ENCODE results near the gene MAPKBP1.
A peak's percentile ranks its signal among the peaks of the same experiment; 100 is the strongest.
"Not testable (repeated sequence)": the region's sequence is repeated elsewhere in the genome, so short reads cannot be mapped to it uniquely, and the experiment has no call there.

MAPKBP1 gene

DNA sequence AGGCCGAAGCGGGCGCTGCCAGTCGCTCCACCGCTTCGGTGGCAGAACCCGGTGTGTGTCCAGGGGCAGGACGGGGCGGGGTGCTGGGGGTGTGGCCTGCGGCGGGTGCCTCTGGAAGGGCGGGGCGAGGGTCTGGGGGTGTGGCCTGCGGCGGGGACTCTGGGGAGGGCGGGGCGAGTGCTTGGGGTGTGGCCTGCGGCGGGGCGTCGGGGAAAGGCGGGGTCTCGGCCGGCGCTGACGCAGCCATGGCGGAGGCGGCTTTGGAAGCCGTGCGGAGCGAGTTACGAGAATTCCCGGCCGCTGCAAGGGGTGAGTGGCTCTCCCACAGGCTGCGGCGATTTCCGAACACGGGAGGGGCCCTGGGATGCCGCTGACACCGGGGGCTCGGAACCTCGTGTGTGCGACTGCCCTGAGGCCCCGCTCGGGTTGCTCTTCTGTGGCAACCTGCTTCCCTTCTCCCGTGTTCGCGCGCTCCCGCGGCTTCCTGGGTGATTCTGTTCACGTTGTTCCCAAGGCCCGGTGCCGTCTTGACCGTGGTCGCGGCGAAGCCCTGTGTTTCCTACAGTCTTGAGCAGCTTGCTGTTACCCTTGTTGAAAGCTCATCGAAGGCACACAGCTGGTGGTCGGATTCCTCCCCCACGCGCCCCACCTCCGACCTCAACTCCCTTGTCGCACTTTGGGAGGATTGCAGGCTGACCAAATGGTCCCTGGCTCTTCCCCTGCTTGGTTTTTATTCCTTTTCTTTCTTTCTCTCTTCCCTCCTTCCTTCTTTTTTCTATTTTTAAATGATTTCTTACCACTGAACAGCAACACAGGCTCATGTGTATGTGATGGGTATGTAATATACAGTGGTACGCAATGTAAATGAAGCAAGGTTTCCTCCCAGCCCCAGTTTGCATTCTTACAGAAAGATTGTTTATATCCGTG lies 53.9 kb downstream of the MAPKBP1 start, which contains the start of gene JMJD7:
TSS of gene JMJD7 (plus strand) at position 213 of the 927 bp plus-strand sequence. CDS start at position 246, 33 bp downstream.
- peak; percentile 99 for DNase-seq (ENCODE audit: low spot score)
- CTCF ChIA-PET: no interaction called here
- H3K27ac ChIP-seq: peak within 1 kb of the TSS; percentile 88
- POLR2A ChIA-PET (ENCODE audit: low non-redundant PET): no interaction called here
- TF ChIP-seq, protein P1, sequence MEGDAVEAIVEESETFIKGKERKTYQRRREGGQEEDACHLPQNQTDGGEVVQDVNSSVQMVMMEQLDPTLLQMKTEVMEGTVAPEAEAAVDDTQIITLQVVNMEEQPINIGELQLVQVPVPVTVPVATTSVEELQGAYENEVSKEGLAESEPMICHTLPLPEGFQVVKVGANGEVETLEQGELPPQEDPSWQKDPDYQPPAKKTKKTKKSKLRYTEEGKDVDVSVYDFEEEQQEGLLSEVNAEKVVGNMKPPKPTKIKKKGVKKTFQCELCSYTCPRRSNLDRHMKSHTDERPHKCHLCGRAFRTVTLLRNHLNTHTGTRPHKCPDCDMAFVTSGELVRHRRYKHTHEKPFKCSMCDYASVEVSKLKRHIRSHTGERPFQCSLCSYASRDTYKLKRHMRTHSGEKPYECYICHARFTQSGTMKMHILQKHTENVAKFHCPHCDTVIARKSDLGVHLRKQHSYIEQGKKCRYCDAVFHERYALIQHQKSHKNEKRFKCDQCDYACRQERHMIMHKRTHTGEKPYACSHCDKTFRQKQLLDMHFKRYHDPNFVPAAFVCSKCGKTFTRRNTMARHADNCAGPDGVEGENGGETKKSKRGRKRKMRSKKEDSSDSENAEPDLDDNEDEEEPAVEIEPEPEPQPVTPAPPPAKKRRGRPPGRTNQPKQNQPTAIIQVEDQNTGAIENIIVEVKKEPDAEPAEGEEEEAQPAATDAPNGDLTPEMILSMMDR (conservative IDR thresholded peaks at IDR 0.05; ENCODE audit: low read depth): no peak

DNA sequence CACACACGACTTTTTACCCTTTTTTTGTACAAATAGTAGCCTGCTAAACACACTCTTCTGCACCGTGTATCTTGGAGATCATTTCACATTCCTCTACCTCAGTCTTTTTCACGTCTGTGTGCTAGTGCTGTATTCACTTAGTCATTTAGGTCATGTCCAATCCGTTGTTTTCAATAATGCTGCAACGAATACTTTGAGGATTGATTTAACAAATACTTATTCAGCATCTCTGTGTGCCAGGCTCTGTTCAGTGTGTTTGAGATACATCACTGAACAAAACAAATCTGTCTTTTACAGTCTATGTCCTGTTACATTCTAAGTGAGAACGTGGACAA lies 54.5 kb downstream of the MAPKBP1 start:
- CTCF ChIA-PET: no interaction called here
- DNase-seq (ENCODE audit: low spot score): no peak
- TF ChIP-seq, protein P1 (conservative IDR thresholded peaks at IDR 0.05; ENCODE audit: low read depth): no peak
- peak overlapping the region; percentile 88; the same call in 1 of the 2 replicates for H3K27ac ChIP-seq
- POLR2A ChIA-PET (ENCODE audit: low non-redundant PET): no interaction called here

DNA sequence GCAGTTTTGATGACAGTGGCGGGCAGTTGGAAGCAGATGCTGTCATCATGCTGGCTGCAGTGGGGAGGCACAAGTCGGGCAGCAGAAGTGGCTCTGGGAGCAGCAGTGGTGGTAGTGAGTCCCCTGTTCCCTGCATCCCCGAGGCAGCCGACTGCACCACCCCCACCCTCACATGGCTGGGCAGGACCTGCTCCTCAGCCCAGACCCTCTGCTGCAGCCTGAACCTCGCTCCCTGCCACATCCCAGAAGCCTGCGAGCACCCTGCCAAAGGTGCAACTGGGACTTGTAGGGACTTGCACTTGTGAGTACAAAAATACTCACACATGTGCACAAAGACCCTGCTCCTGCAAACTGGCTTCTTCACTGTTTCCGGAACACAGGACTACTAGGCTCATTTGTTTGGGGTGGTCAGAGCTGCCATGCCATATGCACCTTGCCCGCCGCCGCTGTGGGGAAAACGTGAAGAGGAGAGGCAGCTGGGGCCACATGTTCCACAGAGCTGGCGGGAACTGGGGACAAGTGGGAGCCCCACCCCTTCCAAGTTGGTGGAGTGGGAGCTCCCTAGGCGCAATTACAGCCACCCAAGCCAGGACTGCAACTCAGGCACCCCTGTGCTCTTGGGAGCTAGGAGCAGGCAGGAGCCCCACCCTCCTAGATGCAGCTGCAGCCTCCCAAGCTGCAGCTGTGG lies 55.8 kb downstream of the MAPKBP1 start:
- DNase-seq (ENCODE audit: low spot score): no peak
- ChIA-PET POLR2A (ENCODE audit: low non-redundant PET) (no interaction called here), CTCF (interaction anchor here (0.9 kb wide), 1 partner anchor 1293 kb away, joined by 5 read pairs; no protein-coding TSS in a partner anchor)
- peak overlapping the region; percentile 93 for H3K27ac ChIP-seq
- TF ChIP-seq, protein P1 (conservative IDR thresholded peaks at IDR 0.05; ENCODE audit: low read depth): no peak

DNA sequence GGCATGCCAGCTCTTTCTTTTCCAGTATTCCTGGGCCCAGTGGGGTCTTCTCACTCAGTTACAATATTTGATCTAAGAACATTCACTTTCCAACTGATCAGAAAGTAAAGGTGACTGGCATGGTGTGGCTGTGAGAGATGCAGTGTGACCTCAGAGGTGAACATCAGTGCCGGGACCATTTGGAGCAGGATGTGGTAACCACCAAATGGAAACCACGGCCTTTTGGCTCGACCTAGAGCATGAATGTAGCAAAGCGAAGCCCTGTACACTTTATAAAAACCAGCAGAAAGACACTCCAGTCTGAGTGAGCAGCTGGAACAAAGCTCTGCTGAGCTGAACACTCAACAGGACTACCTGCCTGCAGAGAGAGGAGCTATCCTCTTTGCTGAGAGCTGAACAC lies 57.0 kb downstream of the MAPKBP1 start:
- POLR2A ChIA-PET (ENCODE audit: low non-redundant PET); DNase-seq (ENCODE audit: low spot score); CTCF ChIA-PET: not testable (repeated sequence)
- peak overlapping the region; percentile 93 for H3K27ac ChIP-seq

DNA sequence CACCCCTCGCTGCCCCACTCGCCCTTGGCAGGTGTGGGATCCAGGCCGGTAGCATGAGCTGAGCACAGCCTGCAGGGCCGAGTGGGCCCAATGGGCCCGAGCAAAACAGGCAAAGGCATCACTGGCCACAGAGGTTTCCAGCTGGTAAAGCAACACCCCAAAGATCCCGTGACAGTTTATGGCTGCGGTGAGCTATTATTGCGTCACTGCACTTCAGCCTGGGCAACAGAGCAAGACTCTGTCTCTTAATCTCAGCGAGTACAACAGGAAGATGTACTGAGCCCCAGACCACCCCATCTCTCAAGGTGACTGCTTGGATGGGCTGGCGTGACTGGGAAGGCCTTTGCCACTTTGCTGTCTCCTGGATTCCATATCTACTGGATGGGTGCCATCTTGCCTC lies 57.9 kb downstream of the MAPKBP1 start:
- no peak for DNase-seq (ENCODE audit: low spot score)
- ChIA-PET CTCF (interaction anchor here (1.3 kb wide), 1 partner anchor 73 kb away, joined by 4 read pairs; no protein-coding TSS in a partner anchor), POLR2A (ENCODE audit: low non-redundant PET) (no interaction called here)
- TF ChIP-seq, protein P1 (conservative IDR thresholded peaks at IDR 0.05; ENCODE audit: low read depth): no peak
- H3K27ac ChIP-seq: peak overlapping the region; percentile 93

DNA sequence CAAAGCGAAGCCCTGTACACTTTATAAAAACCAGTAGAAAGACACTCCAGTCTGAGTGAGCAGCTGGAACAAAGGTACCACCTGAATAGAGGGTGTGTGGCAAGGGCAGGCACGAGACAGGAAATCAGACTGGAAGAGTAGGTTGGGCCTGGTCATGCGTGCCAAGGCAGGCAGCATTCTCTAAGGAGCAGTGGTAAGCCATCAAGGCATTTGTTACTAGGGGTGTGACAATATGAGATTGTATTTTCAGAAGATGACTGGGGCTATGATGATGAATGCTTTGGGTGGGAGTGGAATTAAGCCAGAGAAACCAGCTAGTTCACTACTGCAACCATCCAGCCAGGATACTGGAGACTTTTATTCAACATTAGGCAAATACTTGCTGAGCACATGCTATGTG lies 58.6 kb downstream of the MAPKBP1 start:
- ChIA-PET POLR2A (ENCODE audit: low non-redundant PET) (no interaction called here), CTCF (interaction anchor here (1.3 kb wide), 1 partner anchor 72 kb away, joined by 4 read pairs; no protein-coding TSS in a partner anchor)
- H3K27ac ChIP-seq: peak overlapping the region; percentile 93
- peak; percentile 98 for DNase-seq (ENCODE audit: low spot score)
- TF ChIP-seq, protein P1 (conservative IDR thresholded peaks at IDR 0.05; ENCODE audit: low read depth): no peak
